22Rv1 (cell line): Measurements from ENCODE around the gene CELSR3.

Experiments used
- CTCF ChIP-seq: fragments of 450-650 bp; IDR thresholded peaks from 2 replicates; pipeline ENCODE4 v1.5.1; 2017; ENCODE audit warnings: mild to moderate bottlenecking
- ZFX ChIP-seq: fragments of 450-650 bp; IDR thresholded peaks from 2 replicates; pipeline ENCODE4 v1.6.1; 2017; ENCODE audit warnings: antibody characterized with exemption, borderline replicate concordance

- TF ChIP-seq CTCF (no peak), ZFX (no peak)
These were observed 64.2 kb downstream of the CELSR3 start for GRCh38 chr3:48598323-48599076.
